Neural progenitor cell (in vitro differentiated cells): ENCODE data around the gene MCF2L2.

Experiments
- EZH2 ChIP-seq: fragments of 200-600 bp; sonication (generic); IDR thresholded peaks from 2 replicates; pipeline ENCODE4 v1.6.1; 2017; ENCODE audit warnings: antibody characterized with exemption, mild to moderate bottlenecking, moderate library complexity
- EZH2phosphoT487 ChIP-seq: fragments of 200-600 bp; sonication (generic); IDR thresholded peaks from 2 replicates; pipeline ENCODE4 v1.6.1; 2017; ENCODE audit warnings: antibody characterized with exemption
- TF ChIP-seq, protein P1 (sequence below): fragments of 200-600 bp; sonication (generic); IDR thresholded peaks from 2 replicates; pipeline ENCODE4 v1.5.1; 2017; ENCODE audit warnings: antibody characterized with exemption, mild to moderate bottlenecking

DNA sequence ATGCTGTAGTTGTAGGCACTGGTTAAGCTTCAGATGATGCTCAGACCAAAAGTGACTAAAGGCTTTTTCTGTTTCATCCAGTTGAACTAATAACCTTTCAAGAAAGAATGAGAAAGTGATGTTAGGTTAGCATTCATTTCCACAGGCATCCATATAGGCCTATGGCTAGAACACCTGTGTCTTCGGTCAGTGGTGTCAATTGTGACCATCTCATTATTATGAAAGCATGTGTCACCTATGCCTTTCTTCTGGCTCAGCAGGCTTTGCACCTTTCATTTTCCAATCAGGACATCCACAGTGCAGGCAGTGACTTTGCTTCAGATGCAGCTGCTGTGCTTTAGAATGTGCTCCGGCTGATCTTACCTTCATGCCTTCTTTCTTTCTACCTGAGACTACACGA, 117.5 kb downstream of the MCF2L2 start:
- TF ChIP-seq EZH2, result no peak
- TF ChIP-seq, protein P1, sequence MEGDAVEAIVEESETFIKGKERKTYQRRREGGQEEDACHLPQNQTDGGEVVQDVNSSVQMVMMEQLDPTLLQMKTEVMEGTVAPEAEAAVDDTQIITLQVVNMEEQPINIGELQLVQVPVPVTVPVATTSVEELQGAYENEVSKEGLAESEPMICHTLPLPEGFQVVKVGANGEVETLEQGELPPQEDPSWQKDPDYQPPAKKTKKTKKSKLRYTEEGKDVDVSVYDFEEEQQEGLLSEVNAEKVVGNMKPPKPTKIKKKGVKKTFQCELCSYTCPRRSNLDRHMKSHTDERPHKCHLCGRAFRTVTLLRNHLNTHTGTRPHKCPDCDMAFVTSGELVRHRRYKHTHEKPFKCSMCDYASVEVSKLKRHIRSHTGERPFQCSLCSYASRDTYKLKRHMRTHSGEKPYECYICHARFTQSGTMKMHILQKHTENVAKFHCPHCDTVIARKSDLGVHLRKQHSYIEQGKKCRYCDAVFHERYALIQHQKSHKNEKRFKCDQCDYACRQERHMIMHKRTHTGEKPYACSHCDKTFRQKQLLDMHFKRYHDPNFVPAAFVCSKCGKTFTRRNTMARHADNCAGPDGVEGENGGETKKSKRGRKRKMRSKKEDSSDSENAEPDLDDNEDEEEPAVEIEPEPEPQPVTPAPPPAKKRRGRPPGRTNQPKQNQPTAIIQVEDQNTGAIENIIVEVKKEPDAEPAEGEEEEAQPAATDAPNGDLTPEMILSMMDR, result no peak
- TF ChIP-seq EZH2phosphoT487, result no peak
